HCT116 (cell line): Measurements from ENCODE around the gene AKIRIN2. TPM values are rescaled to one million over a fixed set of nuclear protein-coding genes. Genes with fewer than 3 reads are reported as not detected.

Experiments used
- ATAC-seq: fragments of 200-7000 bp; cut with Tn5 transposase; 2 replicates; pipeline ENCODE4 v1.9.1; 2020; ENCODE audit warnings: mild to moderate bottlenecking, moderate library complexity
- BruUV-seq: library from RNA; stranded (reverse); fragments of 400-500 nt; replicated peaks from 2 replicates; lab custom pipeline; 2021; lab: Mats Ljungman, UMichigan
- CTCF ChIA-PET: fragments of 300-600 bp; sonication (Branson Sonifier 250); formaldehyde crosslinking; loops from one replicate; lab custom pipeline; 2021; ENCODE audit warnings: antibody characterized with exemption; lab: Charles Lee
- POLR2A ChIA-PET: fragments of 300-600, 350-600 bp; sonication (Branson Sonifier 250); formaldehyde crosslinking; loops from one replicate; lab custom pipeline; 2021; ENCODE audit warnings: antibody characterized with exemption; lab: Charles Lee
- RAD21 ChIA-PET, 2 experiments: fragments of 300-600 bp; sonication (Branson Sonifier 250); formaldehyde crosslinking; loops; one replicate each; lab custom pipeline; 2023; ENCODE audit warnings: low total read pairs in 2 of 2; ENCODE audit not compliant: uncharacterized antibody in 2 of 2, unreplicated experiment in 2 of 2, low non-redundant PET in 1 of 2; lab: Charles Lee
- DNase-seq: peaks from one replicate; pipeline ENCODE4 v3.0.0-alpha.2; 2010; ENCODE audit warnings: low read depth, low spot score
- H2AFZ ChIP-seq: fragments of 200-600 bp; shearing (Covaris generic), sonication (generic); 2 replicates; pipeline ENCODE4 v1.6.1; 2017; ENCODE audit warnings: low read depth, mixed run types, mixed read lengths, antibody characterized with exemption, low read length; ENCODE audit not compliant: poor library complexity, severe bottlenecking
- H3K27ac ChIP-seq: 2 replicates; pipeline ENCODE4 v1.5.1; 2012; ENCODE audit warnings: low read depth, low read length
- H3K27me3 ChIP-seq: fragments of 200-600 bp; sonication (generic); 2 replicates; pipeline ENCODE4 v1.6.1; 2016; ENCODE audit warnings: mixed run types, low read length, mixed read lengths; ENCODE audit not compliant: insufficient read depth
- H3K36me3 ChIP-seq, 2 experiments: fragments of 200-500 bp in 1 of 2; fragments of 200-600 bp in 1 of 2; sonication (Bioruptor generic) in 1 of 2; sonication (generic) in 1 of 2; 2 replicates each; pipeline versions ENCODE4 v1.5.1 to v1.6.1; 2014 to 2016; ENCODE audit warnings: low read length in 2 of 2, inconsistent platforms in 1 of 2, mixed read lengths in 1 of 2, mixed run types in 1 of 2; ENCODE audit not compliant: insufficient read depth in 2 of 2, control insufficient read depth in 1 of 2
- H3K4me1 ChIP-seq, 2 experiments: fragments of 200-600 bp in 1 of 2; sonication (generic) in 1 of 2; 2 replicates each; pipeline versions ENCODE4 v1.5.1 to v1.6.1; 2012 to 2017; ENCODE audit warnings: low read length in 2 of 2, inconsistent platforms in 1 of 2, mild to moderate bottlenecking in 1 of 2, mixed read lengths in 1 of 2, mixed run types in 1 of 2, moderate library complexity in 1 of 2; ENCODE audit not compliant: insufficient read depth in 2 of 2, control insufficient read depth in 1 of 2
- H3K4me2 ChIP-seq: fragments of 200-600 bp; sonication (generic); 2 replicates; pipeline ENCODE4 v1.6.1; 2017; ENCODE audit warnings: mixed run types, low read length, mixed read lengths
- H3K4me3 ChIP-seq, 2 experiments: fragments of 200-600 bp in 1 of 2; sonication (generic) in 1 of 2; replicated peaks in 1 of 2; 2 replicates each; pipeline ENCODE4 v1.5.1; 2011 to 2016; ENCODE audit warnings: low read length in 2 of 2, control low read depth in 1 of 2, low read depth in 1 of 2, mild to moderate bottlenecking in 1 of 2, mixed read lengths in 1 of 2, mixed run types in 1 of 2
- H3K79me2 ChIP-seq: fragments of 200-600 bp; sonication (generic); 2 replicates; pipeline ENCODE4 v1.6.1; 2017; ENCODE audit warnings: mild to moderate bottlenecking, mixed run types, low read length, moderate library complexity, mixed read lengths; ENCODE audit not compliant: insufficient read depth
- H3K9ac ChIP-seq: fragments of 200-600 bp; sonication (generic); 2 replicates; pipeline ENCODE4 v1.6.1; 2016; ENCODE audit warnings: low read length, mixed read lengths
- H3K9me2 ChIP-seq: fragments of 200-600 bp; sonication (generic), shearing (Covaris generic); 2 replicates; pipeline ENCODE4 v1.6.1; 2017; ENCODE audit warnings: mixed run types, mild to moderate bottlenecking, moderate library complexity; ENCODE audit not compliant: insufficient read depth
- H3K9me3 ChIP-seq, 2 experiments: fragments of 200-500 bp in 1 of 2; fragments of 200-600 bp in 1 of 2; sonication (Bioruptor generic) in 1 of 2; sonication (generic) in 1 of 2; 2 replicates each; pipeline ENCODE4 v1.6.1; 2014 to 2017; ENCODE audit warnings: low read length in 2 of 2, mixed read lengths in 2 of 2, inconsistent platforms in 1 of 2, low read depth in 1 of 2, mild to moderate bottlenecking in 1 of 2, mixed run types in 1 of 2, moderate library complexity in 1 of 2; ENCODE audit not compliant: control insufficient read depth in 1 of 2, insufficient read depth in 1 of 2
- H4K20me1 ChIP-seq: fragments of 200-600 bp; sonication (generic), shearing (Covaris generic); 2 replicates; pipeline ENCODE4 v1.6.1; 2017; ENCODE audit warnings: mixed run types, mild to moderate bottlenecking, moderate library complexity; ENCODE audit not compliant: insufficient read depth
- CBX3 ChIP-seq: IDR thresholded peaks from 2 replicates; pipeline ENCODE4 v1.6.1; 2012; ENCODE audit warnings: low read depth
- CEBPB ChIP-seq: IDR thresholded peaks from 2 replicates; pipeline ENCODE4 v1.6.1; 2012; ENCODE audit warnings: low read depth
- EGR1 ChIP-seq: IDR thresholded peaks from 2 replicates; pipeline ENCODE4 v1.6.1; 2012; ENCODE audit warnings: low read depth
- ELF1 ChIP-seq: IDR thresholded peaks from 2 replicates; pipeline ENCODE4 v1.6.1; 2012; ENCODE audit warnings: low read depth, borderline replicate concordance
- JUND ChIP-seq: IDR thresholded peaks from 2 replicates; pipeline ENCODE4 v1.6.1; 2012
- POLR2A ChIP-seq: IDR thresholded peaks from 2 replicates; pipeline ENCODE4 v1.7.0; 2011; ENCODE audit warnings: borderline replicate concordance; ENCODE audit not compliant: insufficient read depth, insufficient read length; ENCODE audit errors: extremely low read depth
- POLR2AphosphoS5 ChIP-seq: IDR thresholded peaks from 2 replicates; pipeline ENCODE4 v1.6.1; 2011; ENCODE audit warnings: mild to moderate bottlenecking, low read depth, low read length, moderate library complexity
- SIN3A ChIP-seq: IDR thresholded peaks from 2 replicates; pipeline ENCODE4 v1.6.1; 2012; ENCODE audit warnings: low read depth
- SP1 ChIP-seq: IDR thresholded peaks from 2 replicates; pipeline ENCODE4 v1.6.1; 2012; ENCODE audit warnings: low read depth
- YY1 ChIP-seq: IDR thresholded peaks from 2 replicates; pipeline ENCODE4 v1.6.1; 2011; ENCODE audit warnings: low read length, low read depth, moderate library complexity, mild to moderate bottlenecking; ENCODE audit not compliant: insufficient replicate concordance; ENCODE audit errors: extremely low read depth
- ZNF274 ChIP-seq: fragments of 200-500 bp; sonication (Bioruptor generic); IDR thresholded peaks from 2 replicates; pipeline ENCODE4 v1.6.1; 2014; ENCODE audit warnings: mild to moderate bottlenecking, low read depth, low read length, inconsistent platforms
- intact Hi-C: fragments of 100-400 bp; cut with micrococcal nuclease; formaldehyde crosslinking; loops from 2 replicates; pipeline ENCODE4 v1.10.0; 2022
- total RNA-seq: library from RNA; stranded (reverse); gene quantifications from one replicate; pipeline ENCODE4 v1.2.1, GENCODE V29; 2021; ENCODE audit not compliant: unreplicated experiment
- TF ChIP-seq, protein P1 (sequence below): IDR thresholded peaks from 2 replicates; pipeline ENCODE4 v1.6.1; 2012
- TF ChIP-seq, protein P2 (sequence below): IDR thresholded peaks from 2 replicates; pipeline ENCODE4 v1.6.1; 2011; ENCODE audit warnings: mild to moderate bottlenecking, low read length, moderate library complexity; ENCODE audit not compliant: insufficient replicate concordance; ENCODE audit errors: extremely low read depth

Gene AKIRIN2
- total RNA-seq, 1 experiment from 2014 or later: 54.8 TPM

DNA sequence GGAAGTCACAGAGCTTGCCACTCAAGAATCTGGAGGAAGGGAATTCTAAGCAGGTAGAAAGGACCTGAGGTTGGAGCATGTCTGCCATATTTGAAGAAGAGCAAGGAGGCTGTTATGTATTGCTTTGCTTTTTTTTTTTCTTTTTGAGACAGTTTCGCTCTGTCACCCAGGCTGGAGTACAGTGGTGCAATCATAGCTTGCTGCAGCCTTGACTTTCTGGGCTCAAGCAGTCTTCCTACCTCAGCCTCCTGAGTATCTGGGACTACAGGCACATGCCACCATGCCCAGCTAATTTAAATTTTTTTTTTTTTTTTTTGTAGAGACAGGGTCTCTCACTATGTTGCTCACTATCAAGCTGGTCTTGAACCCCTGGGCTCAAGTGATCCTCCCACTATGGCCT, 71.3 kb downstream of the AKIRIN2 start:
- H3K27me3 ChIP-seq: no peaks in the 10 kb centered on the region
- H2AFZ ChIP-seq: no peak overlapping the region
- no peaks in the 10 kb centered on the region for H3K36me3 ChIP-seq
- RAD21 ChIA-PET: no interaction called here
- no peak overlapping the region for H3K27ac ChIP-seq
- H3K4me3 ChIP-seq: no peak overlapping the region
- H3K9me3 ChIP-seq: no peaks in the 10 kb centered on the region
- CTCF ChIA-PET: no interaction called here
- 0 out of 2 replicates have a peak, but pooled peaks cover 4% of the 10 kb centered on the region for H3K79me2 ChIP-seq
- no peaks in the 10 kb centered on the region for H3K9me2 ChIP-seq
- no peak for TF ChIP-seq ZNF274
- TF ChIP-seq, protein P1, sequence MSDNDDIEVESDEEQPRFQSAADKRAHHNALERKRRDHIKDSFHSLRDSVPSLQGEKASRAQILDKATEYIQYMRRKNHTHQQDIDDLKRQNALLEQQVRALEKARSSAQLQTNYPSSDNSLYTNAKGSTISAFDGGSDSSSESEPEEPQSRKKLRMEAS: no peak
- no peak for TF ChIP-seq JUND
- no peak for TF ChIP-seq ELF1
- TF ChIP-seq CBX3: no peak
- POLR2A ChIA-PET: no interaction called here
- BruUV-seq: no TSS peak
- no peak overlapping the region for H3K9ac ChIP-seq
- ATAC-seq: no peak
- no peaks in the 10 kb centered on the region for H4K20me1 ChIP-seq
- intact Hi-C loops: no loop called here
- DNase-seq: no peak
- H3K4me2 ChIP-seq: no peak overlapping the region
- no peaks in the 10 kb centered on the region for H3K4me1 ChIP-seq

DNA sequence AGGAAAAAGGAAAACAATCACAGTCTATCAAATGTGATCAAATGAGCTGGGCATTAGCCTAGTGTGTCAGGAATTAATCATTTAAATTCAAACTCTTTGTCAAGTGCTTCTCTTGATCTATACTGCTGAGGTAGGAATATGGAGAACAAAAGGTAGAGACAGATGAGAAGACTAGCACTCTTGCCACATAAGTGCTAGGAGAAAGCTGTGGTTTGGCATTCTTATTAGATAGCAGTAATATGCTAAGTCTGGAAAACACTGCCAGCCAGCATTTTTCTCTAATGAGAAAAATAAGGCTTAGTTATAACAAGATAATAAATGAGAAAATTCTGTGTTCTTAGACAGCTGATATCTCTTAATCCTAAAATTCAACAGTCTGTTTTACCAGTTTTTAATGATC, 73.2 kb downstream of the AKIRIN2 start:
- Histone ChIP-seq H3K9me2 (no peaks in the 10 kb centered on the region), H4K20me1 (no peaks in the 10 kb centered on the region), H3K36me3 (no peaks in the 10 kb centered on the region), H3K4me1 (no peaks in the 10 kb centered on the region), H3K9me3 (no peaks in the 10 kb centered on the region), H3K4me2 (no peak overlapping the region), H3K9ac (no peak overlapping the region), H3K27ac (no peak overlapping the region), H3K27me3 (no peaks in the 10 kb centered on the region), H3K4me3 (no peak overlapping the region), H2AFZ (no peak overlapping the region), H3K79me2 (0 out of 2 replicates have a peak, but pooled peaks cover 4% of the 10 kb centered on the region)
- TF ChIP-seq YY1: no peak
- no peak for TF ChIP-seq CEBPB
- TF ChIP-seq SP1: no peak
- no peak for TF ChIP-seq EGR1
- TF ChIP-seq POLR2AphosphoS5: no peak
- no peak for TF ChIP-seq POLR2A
- no peak for TF ChIP-seq JUND
- TF ChIP-seq, protein P2, sequence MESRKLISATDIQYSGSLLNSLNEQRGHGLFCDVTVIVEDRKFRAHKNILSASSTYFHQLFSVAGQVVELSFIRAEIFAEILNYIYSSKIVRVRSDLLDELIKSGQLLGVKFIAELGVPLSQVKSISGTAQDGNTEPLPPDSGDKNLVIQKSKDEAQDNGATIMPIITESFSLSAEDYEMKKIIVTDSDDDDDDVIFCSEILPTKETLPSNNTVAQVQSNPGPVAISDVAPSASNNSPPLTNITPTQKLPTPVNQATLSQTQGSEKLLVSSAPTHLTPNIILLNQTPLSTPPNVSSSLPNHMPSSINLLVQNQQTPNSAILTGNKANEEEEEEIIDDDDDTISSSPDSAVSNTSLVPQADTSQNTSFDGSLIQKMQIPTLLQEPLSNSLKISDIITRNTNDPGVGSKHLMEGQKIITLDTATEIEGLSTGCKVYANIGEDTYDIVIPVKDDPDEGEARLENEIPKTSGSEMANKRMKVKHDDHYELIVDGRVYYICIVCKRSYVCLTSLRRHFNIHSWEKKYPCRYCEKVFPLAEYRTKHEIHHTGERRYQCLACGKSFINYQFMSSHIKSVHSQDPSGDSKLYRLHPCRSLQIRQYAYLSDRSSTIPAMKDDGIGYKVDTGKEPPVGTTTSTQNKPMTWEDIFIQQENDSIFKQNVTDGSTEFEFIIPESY: no peak
- TF ChIP-seq SIN3A: no peak
- no peak for TF ChIP-seq ELF1
- no TSS peak for BruUV-seq
- intact Hi-C loops: no loop called here
- ChIA-PET RAD21 (no interaction called here), POLR2A (no interaction called here), CTCF (no interaction called here)
- DNase-seq (no peak), ATAC-seq (no peak)
